ENCODE data around the gene SLIT3.

The SLIT3 gene

GRCh38 chr5:169298193-169298592, 2.7 kb downstream of the SLIT3 start:
- DNase-seq = no peak

- DNase-seq = no peak
Observed at GRCh38 chr5:169296419-169297143, 4.4 kb downstream of the SLIT3 start.

- DNase-seq = no peak
Observed at GRCh38 chr5:169295306-169295705, 5.6 kb downstream of the SLIT3 start.

GRCh38 chr5:169294621-169295020, 6.3 kb downstream of the SLIT3 start:
- DNase-seq = no peak

GRCh38 chr5:169291877-169292276, 9.1 kb downstream of the SLIT3 start:
- no peak for DNase-seq

- DNase-seq = no peak
Observed at GRCh38 chr5:169290895-169291294, 10.0 kb downstream of the SLIT3 start.

- DNase-seq = no peak
Observed at GRCh38 chr5:169289520-169289919, 11.4 kb downstream of the SLIT3 start.

GRCh38 chr5:169288066-169288930, 12.6 kb downstream of the SLIT3 start:
- DNase-seq = no peak

GRCh38 chr5:169287529-169287928, 13.4 kb downstream of the SLIT3 start:
- DNase-seq = no peak

- DNase-seq = no peak
Observed at GRCh38 chr5:169286572-169287300, 14.2 kb downstream of the SLIT3 start.

- DNase-seq = no peak
Observed at GRCh38 chr5:169283887-169284286, 17.1 kb downstream of the SLIT3 start.

GRCh38 chr5:169281625-169282024, 19.3 kb downstream of the SLIT3 start:
- DNase-seq = no peak

- no peak for DNase-seq
Observed at GRCh38 chr5:169280696-169281095, 20.2 kb downstream of the SLIT3 start.

GRCh38 chr5:169280286-169280685, 20.7 kb downstream of the SLIT3 start:
- no peak for DNase-seq

- no peak for DNase-seq
Observed at GRCh38 chr5:169279125-169279524, 21.8 kb downstream of the SLIT3 start.

GRCh38 chr5:169273881-169274280, 27.1 kb downstream of the SLIT3 start:
- DNase-seq = no peak

GRCh38 chr5:169273451-169273850, 27.5 kb downstream of the SLIT3 start:
- DNase-seq = no peak

- no peak for DNase-seq
Observed at GRCh38 chr5:169272731-169273427, 28.1 kb downstream of the SLIT3 start.

- no peak for DNase-seq
Observed at GRCh38 chr5:169272111-169272510, 28.8 kb downstream of the SLIT3 start.

- no peak for DNase-seq
Observed at GRCh38 chr5:169270827-169271226, 30.1 kb downstream of the SLIT3 start.

GRCh38 chr5:169268019-169268418, 32.9 kb downstream of the SLIT3 start:
- DNase-seq = no peak

- no peak for DNase-seq
Observed at GRCh38 chr5:169265888-169266287, 35.1 kb downstream of the SLIT3 start.

GRCh38 chr5:169263591-169263990, 37.3 kb downstream of the SLIT3 start:
- DNase-seq = no peak
